DMS153 treated with DMSO at 0.1 percent for 48 hours (cell line): ENCODE data around the gene STUB1.
A peak's percentile ranks its signal among the peaks of the same experiment; 100 is the strongest.

ENCODE experiments used
- DNase-seq: peaks from one replicate; lab custom pipeline; 2025; ENCODE audit not compliant: unreplicated experiment; lab: John Stamatoyannopoulos, UW

The STUB1 gene

DNA sequence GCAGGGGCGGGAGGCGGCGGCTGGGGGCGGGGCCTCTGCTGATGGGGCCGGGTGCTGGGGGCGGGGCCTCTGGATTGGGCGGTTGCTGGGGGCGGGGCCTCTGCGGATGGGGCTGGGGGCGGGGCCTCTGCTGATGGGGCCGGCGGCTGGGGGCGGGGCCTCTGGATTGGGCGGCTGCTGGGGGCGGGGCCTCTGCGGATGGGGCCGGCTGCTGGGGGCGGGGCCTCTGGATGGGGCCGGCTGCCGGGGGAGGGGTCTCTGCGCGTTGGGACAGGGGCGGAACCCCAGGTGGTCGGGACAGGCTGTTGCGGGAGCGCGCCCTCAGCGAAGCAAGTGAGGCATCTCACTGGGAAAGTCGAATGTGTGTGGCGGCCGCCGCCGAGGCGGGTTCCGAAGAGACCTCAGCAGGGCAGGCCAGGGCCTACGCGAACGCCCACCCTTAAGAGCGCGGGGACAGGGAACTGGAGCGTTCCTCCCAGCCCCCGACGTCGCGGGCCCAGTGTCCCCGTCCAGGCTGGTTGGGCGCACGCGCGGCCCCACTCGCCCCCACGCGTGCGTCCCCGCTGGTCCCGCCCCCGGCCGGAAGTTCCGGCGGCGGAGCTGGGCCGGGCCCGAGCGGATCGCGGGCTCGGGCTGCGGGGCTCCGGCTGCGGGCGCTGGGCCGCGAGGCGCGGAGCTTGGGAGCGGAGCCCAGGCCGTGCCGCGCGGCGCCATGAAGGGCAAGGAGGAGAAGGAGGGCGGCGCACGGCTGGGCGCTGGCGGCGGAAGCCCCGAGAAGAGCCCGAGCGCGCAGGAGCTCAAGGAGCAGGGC is at the start of gene STUB1:
STUB1 (plus strand) TSS at position 597 of the 811 bp plus-strand sequence; CDS start at position 713, 116 bp downstream.
- DNase-seq = peak; percentile 67

DNA sequence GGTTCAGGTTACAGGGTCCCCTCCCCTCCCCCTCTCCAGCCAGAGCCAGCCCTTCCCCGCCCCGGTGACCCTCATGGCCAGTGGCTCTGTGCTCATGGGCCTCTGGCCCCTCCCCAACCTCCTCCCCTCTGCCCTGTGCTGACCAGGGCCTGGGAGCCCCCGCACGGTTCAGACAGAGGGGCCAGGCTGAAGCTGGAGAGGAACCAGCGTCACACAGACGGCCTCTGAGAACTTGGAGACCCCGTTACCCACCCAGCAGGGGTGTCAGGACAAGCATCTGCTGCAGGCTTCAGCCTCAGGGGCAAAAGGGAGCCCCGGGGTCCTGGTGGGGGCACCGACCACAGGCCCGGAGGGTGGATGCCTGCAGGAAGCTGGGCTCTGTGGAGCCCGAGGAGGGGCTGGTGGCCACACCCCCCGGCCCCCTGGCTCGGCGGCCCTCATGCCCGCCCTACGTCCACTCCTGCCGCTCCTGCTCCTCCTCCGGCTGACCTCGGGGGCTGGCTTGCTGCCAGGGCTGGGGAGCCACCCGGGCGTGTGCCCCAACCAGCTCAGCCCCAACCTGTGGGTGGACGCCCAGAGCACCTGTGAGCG is 49.3 kb upstream of the STUB1 start, which contains the start of gene WFIKKN1:
WFIKKN1 (plus strand) TSS at position 171 of the 591 bp plus-strand sequence; CDS start at position 440, 269 bp downstream.
- no peak for DNase-seq

DNA sequence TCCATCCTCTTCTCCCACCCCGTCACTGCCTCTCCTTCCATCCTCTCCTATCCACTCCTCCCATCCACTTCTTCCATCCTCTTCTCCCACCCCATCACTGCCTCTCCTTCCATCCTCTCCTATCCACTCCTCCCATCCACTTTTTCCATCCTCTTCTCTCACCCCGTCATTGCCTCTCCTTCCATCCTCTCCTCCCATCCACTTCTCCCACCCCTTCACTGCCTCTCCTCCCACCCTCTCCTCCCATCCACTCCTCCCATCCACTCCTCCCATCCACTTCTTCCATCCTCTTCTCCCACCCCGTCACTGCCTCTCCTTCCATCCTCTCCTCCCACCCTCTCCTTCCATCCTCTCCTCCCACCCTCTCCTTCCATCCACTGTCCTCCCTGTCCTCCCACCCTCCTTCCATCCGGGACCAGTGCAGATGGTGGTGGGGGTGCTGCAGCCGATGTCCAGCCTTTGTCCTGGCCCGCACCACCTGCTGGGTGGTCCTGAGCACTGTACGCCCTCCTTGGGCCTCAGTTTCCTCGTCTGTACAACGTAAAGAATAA is 48.3 kb upstream of the STUB1 start:
- no peak for DNase-seq

DNA sequence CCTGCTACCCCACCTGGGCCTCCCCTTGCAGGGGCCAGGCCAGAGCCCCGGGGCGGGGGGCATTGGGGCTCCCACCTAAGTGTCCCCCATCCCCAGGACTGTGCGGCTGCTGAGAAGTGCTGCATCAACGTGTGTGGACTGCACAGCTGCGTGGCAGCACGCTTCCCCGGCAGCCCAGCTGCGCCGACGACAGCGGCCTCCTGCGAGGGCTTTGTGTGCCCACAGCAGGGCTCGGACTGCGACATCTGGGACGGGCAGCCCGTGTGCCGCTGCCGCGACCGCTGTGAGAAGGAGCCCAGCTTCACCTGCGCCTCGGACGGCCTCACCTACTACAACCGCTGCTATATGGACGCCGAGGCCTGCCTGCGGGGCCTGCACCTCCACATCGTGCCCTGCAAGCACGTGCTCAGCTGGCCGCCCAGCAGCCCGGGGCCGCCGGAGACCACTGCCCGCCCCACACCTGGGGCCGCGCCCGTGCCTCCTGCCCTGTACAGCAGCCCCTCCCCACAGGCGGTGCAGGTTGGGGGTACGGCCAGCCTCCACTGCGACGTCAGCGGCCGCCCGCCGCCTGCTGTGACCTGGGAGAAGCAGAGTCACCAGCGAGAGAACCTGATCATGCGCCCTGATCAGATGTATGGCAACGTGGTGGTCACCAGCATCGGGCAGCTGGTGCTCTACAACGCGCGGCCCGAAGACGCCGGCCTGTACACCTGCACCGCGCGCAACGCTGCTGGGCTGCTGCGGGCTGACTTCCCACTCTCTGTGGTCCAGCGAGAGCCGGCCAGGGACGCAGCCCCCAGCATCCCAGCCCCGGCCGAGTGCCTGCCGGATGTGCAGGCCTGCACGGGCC is 47.5 kb upstream of the STUB1 start:
- no peak for DNase-seq

DNA sequence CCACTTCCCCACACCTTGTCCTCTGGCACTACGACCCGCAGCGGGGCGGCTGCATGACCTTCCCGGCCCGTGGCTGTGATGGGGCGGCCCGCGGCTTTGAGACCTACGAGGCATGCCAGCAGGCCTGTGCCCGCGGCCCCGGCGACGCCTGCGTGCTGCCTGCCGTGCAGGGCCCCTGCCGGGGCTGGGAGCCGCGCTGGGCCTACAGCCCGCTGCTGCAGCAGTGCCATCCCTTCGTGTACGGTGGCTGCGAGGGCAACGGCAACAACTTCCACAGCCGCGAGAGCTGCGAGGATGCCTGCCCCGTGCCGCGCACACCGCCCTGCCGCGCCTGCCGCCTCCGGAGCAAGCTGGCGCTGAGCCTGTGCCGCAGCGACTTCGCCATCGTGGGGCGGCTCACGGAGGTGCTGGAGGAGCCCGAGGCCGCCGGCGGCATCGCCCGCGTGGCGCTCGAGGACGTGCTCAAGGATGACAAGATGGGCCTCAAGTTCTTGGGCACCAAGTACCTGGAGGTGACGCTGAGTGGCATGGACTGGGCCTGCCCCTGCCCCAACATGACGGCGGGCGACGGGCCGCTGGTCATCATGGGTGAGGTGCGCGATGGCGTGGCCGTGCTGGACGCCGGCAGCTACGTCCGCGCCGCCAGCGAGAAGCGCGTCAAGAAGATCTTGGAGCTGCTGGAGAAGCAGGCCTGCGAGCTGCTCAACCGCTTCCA is 46.7 kb upstream of the STUB1 start:
- no peak for DNase-seq

DNA sequence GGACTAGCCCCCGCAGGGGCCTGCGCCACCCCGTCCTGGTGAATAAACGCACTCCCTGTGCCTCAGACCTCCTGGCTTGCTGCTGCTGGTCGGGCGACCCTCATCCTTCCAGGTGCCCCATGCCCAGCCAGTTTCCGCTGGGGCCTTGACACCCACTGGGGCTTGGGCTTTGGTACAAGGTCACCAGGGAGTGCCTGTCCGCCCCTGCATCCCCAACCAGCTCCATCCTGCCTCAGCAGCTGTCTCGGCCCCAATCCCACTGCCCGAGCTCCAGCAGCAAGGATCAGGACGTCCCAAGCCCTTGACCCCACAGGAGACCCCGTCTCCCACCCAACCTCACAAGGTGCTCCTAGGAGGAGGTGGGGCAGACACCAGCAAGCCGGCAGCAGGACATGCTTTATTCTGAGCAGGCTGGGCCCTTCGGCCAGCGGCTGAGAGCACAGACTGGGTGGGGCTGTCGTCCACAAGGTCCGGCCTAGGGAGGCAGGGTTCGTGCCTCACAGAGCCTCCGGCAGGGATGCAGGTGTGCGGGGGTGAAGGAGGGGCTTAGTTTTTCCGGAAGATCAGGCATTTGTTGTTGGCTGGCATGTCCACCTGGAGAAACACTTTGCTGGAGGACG is 46.0 kb upstream of the STUB1 start:
- DNase-seq = no peak

DNA sequence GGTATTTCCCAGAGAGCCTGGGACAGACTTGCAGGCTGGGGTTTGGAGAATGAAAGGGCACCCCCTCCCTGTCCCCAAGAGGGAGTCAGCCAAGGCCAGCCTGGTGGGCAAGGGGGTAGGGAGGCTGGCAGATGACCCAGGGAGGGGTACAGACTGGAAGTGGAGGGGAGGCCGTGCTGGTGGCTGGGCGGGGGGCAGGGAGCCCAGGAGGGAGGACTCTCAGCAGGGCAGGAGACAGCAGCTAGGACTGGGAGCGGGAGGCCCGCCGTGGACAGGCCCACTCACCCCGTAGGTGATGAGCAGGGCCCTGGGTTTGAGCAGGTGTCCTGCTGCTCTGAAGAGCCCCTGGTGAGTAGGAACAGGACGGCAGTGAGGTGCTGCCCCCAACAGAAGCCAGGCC is 45.2 kb upstream of the STUB1 start:
- no peak for DNase-seq

DNA sequence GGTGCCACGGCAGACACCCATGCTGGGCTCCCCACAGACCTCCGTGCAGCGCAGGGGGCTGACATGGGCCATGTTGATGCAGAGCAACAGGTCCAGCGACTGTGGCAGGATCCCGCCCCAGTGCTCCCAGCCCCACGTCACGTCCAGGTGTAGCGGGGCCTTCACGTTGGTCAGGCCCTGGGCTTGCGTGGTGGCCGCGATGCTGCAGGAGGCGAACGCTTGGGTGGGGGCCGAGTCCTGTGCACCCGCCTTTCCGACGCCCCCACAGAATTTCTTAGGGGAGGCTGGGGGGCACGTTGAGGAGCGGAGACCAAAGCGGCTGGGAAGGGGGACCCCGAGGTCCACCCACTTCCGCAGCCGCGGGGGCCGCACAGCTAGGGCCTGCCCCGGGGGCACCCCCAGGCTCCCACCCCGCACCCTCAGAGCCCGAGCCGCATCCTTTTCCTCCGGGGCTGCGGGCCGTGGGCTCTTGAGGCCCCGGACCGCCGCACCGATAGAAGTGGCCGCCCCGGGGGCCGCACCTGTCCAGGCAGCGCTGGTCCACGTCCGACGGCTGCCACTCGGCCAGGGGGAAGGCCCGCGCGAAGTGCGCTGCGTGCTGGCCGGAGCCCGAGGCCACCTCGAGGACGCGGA is 44.5 kb upstream of the STUB1 start:
- DNase-seq = no peak

DNA sequence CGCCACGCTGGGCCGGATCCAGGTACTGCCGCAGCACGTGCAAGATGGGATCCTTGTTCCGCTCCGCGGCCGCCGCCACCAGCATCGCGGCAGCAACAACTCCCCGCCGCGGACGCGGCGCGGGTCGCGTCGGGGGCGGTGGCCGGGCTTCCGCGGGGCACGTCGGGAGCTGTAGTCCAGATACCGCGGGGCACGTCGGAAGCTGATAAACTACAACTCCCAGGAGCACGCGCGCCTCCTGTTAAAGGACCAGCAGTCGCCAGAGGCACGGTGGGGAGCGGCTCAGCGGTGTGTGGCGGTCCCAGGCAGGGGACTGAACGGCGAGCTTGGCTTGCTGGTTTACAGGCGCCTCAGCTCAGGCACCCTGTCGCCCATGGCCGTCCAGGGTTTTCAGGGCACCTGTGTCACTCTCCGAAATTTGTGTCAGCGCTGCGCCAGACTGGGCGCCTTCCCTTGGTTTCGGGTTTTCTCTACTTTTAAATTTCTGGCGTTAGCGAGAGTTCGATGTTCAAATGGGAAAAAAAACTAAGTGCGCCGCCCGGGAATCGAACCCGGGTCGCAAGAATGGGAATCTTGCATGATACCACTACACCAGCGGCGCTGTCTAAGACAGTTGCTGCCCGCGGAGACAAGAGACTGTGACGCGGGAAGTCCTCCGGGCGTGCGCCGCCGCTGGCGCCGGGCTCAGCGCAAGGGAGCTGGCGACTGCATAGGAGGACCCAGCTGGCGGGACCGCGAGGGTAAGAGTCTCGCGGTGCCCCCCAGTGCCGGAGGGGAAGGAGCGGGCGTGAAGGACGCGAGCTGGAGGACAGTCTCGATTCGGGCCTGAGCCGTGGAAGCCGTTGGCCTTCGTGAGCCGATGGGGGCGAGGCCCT is 43.8 kb upstream of the STUB1 start, which contains the start of gene METTL26:
METTL26 (minus strand) TSS at position 100 of the 875 bp plus-strand sequence; CDS start at position 85, 15 bp downstream.
- DNase-seq = peak; percentile 84

DNA sequence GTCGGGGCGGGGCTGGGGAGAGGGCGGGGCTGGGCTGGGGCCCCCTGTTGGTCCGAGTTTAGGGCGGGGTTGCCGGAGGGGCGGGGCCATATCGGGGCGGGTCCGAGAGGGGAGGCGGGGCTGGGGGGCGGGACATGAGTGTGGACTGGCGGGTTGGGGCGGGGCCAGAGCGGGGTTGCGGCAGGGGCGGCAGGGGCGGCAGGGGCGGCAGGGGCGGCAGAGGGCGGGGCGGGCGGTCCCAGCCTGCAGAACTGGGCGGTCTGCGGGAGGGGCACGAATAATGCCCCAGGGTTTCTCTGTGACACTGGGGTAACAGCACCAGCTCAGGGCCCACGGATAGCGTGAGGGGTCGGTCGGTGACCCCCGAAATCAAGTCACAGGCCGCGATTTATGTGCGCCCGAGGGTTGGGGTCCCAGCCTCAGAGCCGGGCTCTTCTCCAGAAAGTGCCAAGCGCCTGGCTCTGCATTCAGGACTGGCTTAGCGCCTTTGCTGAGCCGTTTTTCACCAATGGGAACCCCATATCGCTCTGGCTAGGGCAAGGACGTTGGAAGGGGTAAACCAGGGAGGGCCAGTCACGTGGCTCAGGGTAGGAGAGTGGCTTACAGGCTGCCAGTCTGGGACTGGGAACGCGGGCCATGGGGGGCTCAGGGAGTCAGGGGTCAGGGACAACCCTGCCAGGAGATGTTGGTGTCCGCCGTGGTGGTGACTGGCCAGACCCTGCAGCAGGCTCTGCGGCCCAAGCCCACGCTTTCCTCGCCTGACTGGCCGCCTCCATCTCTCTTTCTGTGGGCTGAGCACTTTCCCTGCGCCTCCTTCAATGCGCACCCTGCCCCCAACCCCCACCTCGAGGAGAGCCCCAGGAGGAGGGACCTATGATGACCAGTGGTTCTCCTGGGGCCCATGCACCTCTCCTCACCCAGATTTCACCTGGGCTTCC is 42.9 kb upstream of the STUB1 start:
- no peak for DNase-seq

DNA sequence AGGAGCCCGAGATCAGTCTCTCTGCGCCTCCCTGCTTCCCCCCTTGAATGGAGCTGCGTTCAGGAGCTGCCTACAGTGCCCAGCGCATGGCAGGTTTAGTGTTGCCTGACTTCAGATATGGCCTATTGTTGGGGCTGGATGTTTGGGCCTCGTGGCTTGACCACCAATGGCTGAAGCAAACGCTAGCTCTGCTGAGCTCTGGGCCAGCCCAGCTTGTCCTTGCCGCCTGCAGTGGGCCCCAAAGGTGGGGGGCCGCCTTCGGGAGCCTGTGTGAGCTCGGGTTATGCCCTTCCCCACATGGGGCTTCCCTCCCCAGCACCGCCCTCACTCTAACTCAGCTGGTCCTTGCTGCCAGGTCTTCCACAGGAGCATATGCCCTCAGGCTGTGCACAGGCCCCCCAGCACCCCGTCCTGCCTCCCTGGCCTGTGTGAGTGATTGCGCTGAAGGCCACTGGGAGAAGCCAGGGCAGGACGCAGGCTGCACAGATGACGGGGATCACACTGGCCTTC is 42.1 kb upstream of the STUB1 start:
- DNase-seq = no peak

DNA sequence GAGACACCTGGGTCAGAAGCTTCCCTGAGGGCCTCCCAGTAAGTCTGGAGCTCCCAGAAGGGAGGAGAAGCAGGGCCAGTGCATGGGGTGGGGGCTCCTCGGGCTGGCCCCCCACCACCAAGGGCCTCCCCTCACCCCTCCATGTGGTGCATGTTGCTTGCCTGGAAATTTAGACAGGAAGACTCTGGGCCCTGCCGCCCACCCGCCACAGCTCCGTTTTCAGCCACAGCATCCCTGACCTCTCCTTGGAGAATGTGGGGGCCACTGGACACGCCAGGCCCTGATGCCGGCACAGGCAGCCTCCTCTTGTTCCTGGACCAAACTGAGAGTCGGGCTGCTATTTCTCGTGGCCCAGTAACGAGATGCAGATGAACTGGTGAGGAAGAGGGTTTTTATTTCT is 41.4 kb upstream of the STUB1 start:
- DNase-seq = no peak

DNA sequence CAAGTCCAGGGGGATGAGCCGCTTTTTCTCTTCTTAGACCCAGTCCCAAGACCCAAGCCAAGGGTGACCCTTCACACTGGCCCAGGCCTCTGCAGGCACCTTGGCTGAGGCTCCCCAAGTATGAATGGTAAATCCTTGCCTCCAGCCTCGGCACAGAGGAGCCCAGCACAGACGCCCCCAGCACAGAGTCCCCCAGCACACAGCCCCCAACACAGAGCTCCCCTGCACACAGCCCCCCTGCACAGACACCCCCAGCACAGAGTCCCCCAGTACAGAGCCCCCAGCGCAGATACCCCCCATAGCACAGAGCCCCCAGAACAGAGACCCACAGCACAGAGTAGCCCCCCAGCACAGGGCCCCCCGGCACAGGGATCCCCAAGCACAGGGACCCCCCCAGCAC is 39.6 kb upstream of the STUB1 start:
- no peak for DNase-seq

DNA sequence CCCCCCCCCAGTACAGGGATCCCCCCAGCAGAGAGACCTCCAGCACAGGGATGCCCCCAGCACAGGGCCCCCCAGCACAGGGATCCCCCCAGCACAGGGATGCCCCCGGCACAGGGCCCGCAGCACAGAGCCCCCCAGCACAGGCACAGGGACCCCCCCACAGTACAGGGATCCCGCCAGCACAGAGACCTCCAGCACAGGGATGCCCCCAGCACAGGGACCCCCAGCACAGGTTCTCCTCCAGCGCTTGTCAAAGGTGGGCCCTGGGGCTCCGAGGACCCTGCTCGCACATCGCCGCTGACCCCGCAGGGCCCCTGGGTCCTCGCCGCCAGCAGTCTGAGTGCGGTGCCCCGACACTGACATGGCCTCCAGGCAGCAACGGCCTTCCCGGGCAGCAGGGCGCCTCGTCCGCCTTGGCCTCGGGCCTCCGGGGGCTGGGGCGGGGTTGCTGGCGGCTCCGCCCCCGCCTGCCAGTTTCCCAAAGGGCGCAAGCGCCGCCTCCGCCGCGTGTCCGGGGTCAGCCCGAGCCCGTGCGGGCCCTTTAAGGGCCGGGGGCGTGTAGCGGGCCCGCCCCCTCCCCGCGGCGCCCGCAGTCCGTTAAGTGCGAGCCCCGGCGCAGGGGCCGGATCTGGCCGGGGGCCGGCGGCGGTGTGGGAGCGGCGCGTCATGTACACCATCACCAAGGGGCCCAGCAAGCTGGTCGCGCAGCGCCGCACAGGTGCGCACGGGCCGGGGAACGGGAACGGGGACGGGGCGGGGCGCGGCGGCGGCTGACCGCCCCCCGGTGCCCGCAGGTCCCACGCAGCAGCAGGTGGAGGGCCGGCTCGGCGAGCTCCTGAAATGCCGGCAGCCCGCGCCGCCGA is 38.7 kb upstream of the STUB1 start, which contains the start of gene MCRIP2:
MCRIP2 (plus strand) TSS at position 503 of the 863 bp plus-strand sequence; CDS start at position 667, 164 bp downstream.
- DNase-seq = peak; percentile 50

DNA sequence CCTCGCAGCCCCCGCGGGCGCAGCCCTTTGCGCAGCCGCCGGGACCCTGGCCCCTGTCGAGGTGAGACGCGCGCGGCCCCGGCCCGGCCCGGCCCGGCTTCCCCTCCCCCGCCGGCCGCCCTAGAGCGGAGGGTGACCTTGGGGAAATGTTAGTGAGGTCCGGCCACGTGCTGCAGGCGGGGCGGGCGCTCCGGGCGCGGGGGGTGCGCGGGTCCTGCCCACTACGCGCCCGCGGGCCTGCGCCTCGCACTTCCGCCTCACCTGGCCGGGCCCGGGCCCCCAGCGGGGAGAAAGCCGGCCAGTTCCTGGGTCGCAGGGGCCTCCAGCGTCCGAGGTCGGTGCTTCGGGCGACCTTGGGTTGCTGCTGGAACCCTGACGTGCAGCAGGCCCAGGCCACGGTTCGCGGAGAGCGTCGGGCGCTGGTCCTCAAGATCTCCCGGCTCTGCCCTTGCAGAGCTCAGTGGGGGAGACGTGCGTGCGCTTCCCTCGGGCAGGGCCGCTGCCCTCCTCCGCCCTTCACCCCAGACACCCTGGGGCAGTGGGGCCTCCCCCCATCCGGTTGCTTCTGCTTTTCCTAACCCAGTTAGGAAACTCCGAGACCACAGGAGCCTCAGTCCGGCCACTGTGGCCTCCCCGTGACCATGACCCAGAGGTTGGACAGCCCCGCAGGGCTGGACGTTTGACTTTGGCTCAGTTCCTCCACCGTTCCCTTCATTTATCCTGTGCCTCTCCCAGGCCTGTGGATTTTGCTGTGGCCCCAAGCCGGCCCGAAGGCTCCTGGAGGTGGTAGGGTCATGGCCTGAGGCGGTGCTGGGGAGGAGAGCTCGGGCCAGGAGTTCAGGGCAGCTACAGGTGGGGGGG is 37.8 kb upstream of the STUB1 start:
- DNase-seq = no peak
